ENCODE data around the gene FOXP1. TPM values are rescaled to one million over a fixed set of nuclear protein-coding genes. Genes with fewer than 3 reads are reported as not detected.

The FOXP1 gene
- total RNA-seq, 1 experiment from 2014 or later = 75.3 TPM

DNA sequence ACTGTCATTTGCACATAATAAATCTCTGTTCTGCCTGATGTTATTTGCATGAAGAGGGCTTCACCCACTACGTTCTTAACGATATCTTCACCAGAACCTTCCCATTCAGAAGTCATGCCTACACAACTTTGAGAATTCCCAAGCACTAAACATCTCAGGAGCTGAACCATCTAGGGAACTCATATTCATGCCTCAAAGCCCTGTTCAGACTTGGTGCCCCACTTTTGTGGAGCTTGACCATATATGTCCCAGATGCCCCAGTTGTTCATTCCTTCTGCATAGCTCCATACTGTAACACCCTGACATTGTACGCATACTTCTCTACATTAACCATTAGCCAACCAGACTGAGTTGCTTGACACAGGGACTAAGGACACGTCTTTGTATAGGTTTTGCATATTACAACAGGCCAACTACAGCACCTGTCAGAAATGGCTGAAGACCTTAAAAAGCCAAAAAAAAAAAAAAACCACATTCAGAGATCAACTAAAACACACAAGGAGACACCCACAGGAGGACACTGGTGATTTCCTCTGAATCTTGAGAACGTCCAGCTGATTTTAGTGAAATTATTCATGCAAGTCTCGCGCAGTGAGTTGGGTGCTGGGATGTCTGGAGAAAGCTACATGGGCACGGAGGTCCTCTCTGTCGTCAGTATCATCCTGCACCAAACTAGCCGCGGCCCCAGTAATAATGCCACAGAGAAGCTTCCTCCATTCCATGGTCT, 141.4 kb downstream of the FOXP1 start:
- Histone ChIP-seq H2BK12ac (ENCODE audit: insufficient read length, low read depth, low read length) (no peak overlapping the region), H2BK120ac (ENCODE audit: low read depth, low read length, poor library complexity, severe bottlenecking) (no peak overlapping the region), H3K9ac (ENCODE audit: extremely low read depth, insufficient read length, low read length) (no peak overlapping the region), H4K91ac (ENCODE audit: insufficient read length, low read depth, low read length) (no peak overlapping the region), H4K5ac (ENCODE audit: insufficient read length, low read depth, low read length) (no peak overlapping the region), H2BK15ac (ENCODE audit: low read depth, low read length) (no peak overlapping the region), H2AFZ (ENCODE audit: low read length) (no peak overlapping the region), H3K18ac (ENCODE audit: insufficient read length, low read depth, low read length) (no peak overlapping the region), H3K14ac (ENCODE audit: insufficient read depth, low read length) (no peak overlapping the region), H3T11ph (ENCODE audit: low read length) (no peak overlapping the region), H3K79me2 (ENCODE audit: insufficient read depth, low read length) (no peaks in the 10 kb centered on the region), H4K20me1 (ENCODE audit: control insufficient read depth, insufficient read depth, insufficient read length) (no peaks in the 10 kb centered on the region), H3K23me2 (ENCODE audit: insufficient read length, low read depth, low read length, poor library complexity, severe bottlenecking) (no peaks in the 10 kb centered on the region), H3K27ac (ENCODE audit: insufficient read length, low read depth, low read length) (no peak overlapping the region), H3K23ac (ENCODE audit: insufficient read length, low read depth, low read length) (no peak overlapping the region), H2AK5ac (ENCODE audit: insufficient read length, low read length) (no peak overlapping the region), H3K27me3 (ENCODE audit: insufficient read depth, low read length) (no peaks in the 10 kb centered on the region), H4K8ac (replicated peaks; ENCODE audit: insufficient read length, low read depth, low read length) (no peak overlapping the region), H2BK20ac (ENCODE audit: low read depth, low read length, poor library complexity, severe bottlenecking) (no peak overlapping the region), H3K4me2 (ENCODE audit: insufficient read depth, insufficient read length, low read length) (no peak overlapping the region), H3K4ac (ENCODE audit: low read depth, low read length) (no peak overlapping the region), H3K9me3 (ENCODE audit: control insufficient read depth, low read depth, low read length) (no peaks in the 10 kb centered on the region), H3K56ac (ENCODE audit: insufficient read length, low read depth, low read length) (no peak overlapping the region), H3K79me1 (ENCODE audit: insufficient read depth, low read depth, low read length, poor library complexity, severe bottlenecking) (no peaks in the 10 kb centered on the region), H2BK5ac (ENCODE audit: insufficient read length, low read length) (no peak overlapping the region), H3K4me1 (ENCODE audit: insufficient read depth, low read length) (no peaks in the 10 kb centered on the region)
- Mint-ChIP-seq H3K36me3 (ENCODE audit: insufficient read depth in 1 of 3, low read depth in 3 of 3) (no peaks in the 10 kb centered on the region), H3K9me3 (no peaks in the 10 kb centered on the region), H3K4me3 (no peak overlapping the region), H3K27me3 (ENCODE audit: low read depth) (no peaks in the 10 kb centered on the region), H3K27ac (peak overlapping the region in 2 of 3 experiments; percentile 10 to 82; a peak in 2 of 7 replicates), H3K4me1 (peaks cover 12 to 20% of the 10 kb centered on the region in 2 experiments)
- no peak for DNase-seq
- TF ChIP-seq, protein P1, sequence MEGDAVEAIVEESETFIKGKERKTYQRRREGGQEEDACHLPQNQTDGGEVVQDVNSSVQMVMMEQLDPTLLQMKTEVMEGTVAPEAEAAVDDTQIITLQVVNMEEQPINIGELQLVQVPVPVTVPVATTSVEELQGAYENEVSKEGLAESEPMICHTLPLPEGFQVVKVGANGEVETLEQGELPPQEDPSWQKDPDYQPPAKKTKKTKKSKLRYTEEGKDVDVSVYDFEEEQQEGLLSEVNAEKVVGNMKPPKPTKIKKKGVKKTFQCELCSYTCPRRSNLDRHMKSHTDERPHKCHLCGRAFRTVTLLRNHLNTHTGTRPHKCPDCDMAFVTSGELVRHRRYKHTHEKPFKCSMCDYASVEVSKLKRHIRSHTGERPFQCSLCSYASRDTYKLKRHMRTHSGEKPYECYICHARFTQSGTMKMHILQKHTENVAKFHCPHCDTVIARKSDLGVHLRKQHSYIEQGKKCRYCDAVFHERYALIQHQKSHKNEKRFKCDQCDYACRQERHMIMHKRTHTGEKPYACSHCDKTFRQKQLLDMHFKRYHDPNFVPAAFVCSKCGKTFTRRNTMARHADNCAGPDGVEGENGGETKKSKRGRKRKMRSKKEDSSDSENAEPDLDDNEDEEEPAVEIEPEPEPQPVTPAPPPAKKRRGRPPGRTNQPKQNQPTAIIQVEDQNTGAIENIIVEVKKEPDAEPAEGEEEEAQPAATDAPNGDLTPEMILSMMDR (conservative IDR thresholded peaks at IDR 0.05) = no peak
- WGBS (ENCODE audit: extremely low coverage, insufficient read length, low lambda C conversion rate) = no CpG with 5 or more reads among the region's 11 CpGs

Data from H9 (cell line).